GM21390 (cell line): Measurements from ENCODE around the gene PTS.

Experiments
- ATAC-seq: cut with Tn5 transposase; IDR thresholded peaks from one replicate; pipeline ENCODE4 v1.9.1; 2021; ENCODE audit not compliant: unreplicated experiment

Gene PTS

GRCh38 chr11:112260490-112260889 is 34.3 kb downstream of the PTS start, which contains the start of gene PLET1:
PLET1 (minus strand) TSS chr11:112260860; CDS start chr11:112260589, 271 bp downstream.
- ATAC-seq, result no peak

GRCh38 chr11:112265659-112266409 is 39.6 kb downstream of the PTS start:
- ATAC-seq, result no peak

- no peak for ATAC-seq
Measured at GRCh38 chr11:112266410-112266778, 40.2 kb downstream of the PTS start.

- no peak for ATAC-seq
Measured at GRCh38 chr11:112267188-112267591, 41.0 kb downstream of the PTS start.

GRCh38 chr11:112268406-112268805 is 42.2 kb downstream of the PTS start:
- ATAC-seq, result no peak

- no peak for ATAC-seq
Measured at GRCh38 chr11:112269139-112269538, 42.9 kb downstream of the PTS start.

- no peak for ATAC-seq
Measured at GRCh38 chr11:112270551-112271180, 44.4 kb downstream of the PTS start.

- no peak for ATAC-seq
Measured at GRCh38 chr11:112271242-112271641, 45.0 kb downstream of the PTS start.

GRCh38 chr11:112273066-112273465 is 46.8 kb downstream of the PTS start:
- no peak for ATAC-seq

GRCh38 chr11:112274007-112274783 is 48.0 kb downstream of the PTS start:
- no peak for ATAC-seq

- no peak for ATAC-seq
Measured at GRCh38 chr11:112277029-112277428, 50.8 kb downstream of the PTS start.

- ATAC-seq, result no peak
Measured at GRCh38 chr11:112277941-112278340, 51.7 kb downstream of the PTS start.

GRCh38 chr11:112278803-112279202 is 52.6 kb downstream of the PTS start:
- ATAC-seq, result no peak

- peak; percentile 48 for ATAC-seq
Measured at GRCh38 chr11:112279901-112280267, 53.7 kb downstream of the PTS start.

- ATAC-seq, result peak; percentile 85
Measured at GRCh38 chr11:112280268-112281126, 54.3 kb downstream of the PTS start.

- ATAC-seq, result no peak
Measured at GRCh38 chr11:112281726-112282125, 55.5 kb downstream of the PTS start.
